Subcutaneous adipose tissue (tissue), 4 donors: Measurements from ENCODE around the gene RGL3. TPM values are rescaled to one million over a fixed set of nuclear protein-coding genes. Genes with fewer than 3 reads are reported as not detected.

Experiments used
- CTCF ChIP-seq: fragments of 450-650 bp; IDR thresholded peaks from one replicate; pipeline ENCODE4 v1.5.1; 2016; ENCODE audit warnings: low read depth, mild to moderate bottlenecking, control low read depth, antibody characterized with exemption, moderate library complexity
- total RNA-seq, 4 donors: library from RNA; depleted of rRNA; stranded (reverse); fragments of >200 nt; gene quantifications; one replicate each; pipeline ENCODE4 v1.1.0, GENCODE V29; 2016

RGL3 gene
- total RNA-seq, 4 donors from 2014 or later, result 4.7 to 17.5 (median 6.1) TPM

- TF ChIP-seq CTCF, result no peak
These were observed 15.6 kb upstream of the RGL3 start for GRCh38 chr19:11434703-11435056.

GRCh38 chr19:11426656-11427055 lies 7.5 kb upstream of the RGL3 start:
- no peak for TF ChIP-seq CTCF

- TF ChIP-seq CTCF, result no peak
These were observed 6.8 kb upstream of the RGL3 start for GRCh38 chr19:11425719-11426457.

GRCh38 chr19:11423791-11424181 lies 4.7 kb upstream of the RGL3 start:
- TF ChIP-seq CTCF, result no peak

GRCh38 chr19:11423164-11423790 lies 4.2 kb upstream of the RGL3 start:
- no peak for TF ChIP-seq CTCF

- no peak for TF ChIP-seq CTCF
These were observed 3.3 kb upstream of the RGL3 start for GRCh38 chr19:11422163-11423065.
